IMR-90 (cell line): ENCODE data around the gene EIF5A. TPM values are rescaled to one million over a fixed set of nuclear protein-coding genes. Genes with fewer than 3 reads are reported as not detected.

Experiments used
- ATAC-seq: fragments of 200-7000 bp; cut with Tn5 transposase; 2 replicates; pipeline ENCODE4 v1.9.1; 2020; ENCODE audit warnings: low read depth, mild to moderate bottlenecking, moderate library complexity
- BruUV-seq: library from RNA; stranded (reverse); fragments of 400-500 nt; replicated peaks from 2 replicates; lab custom pipeline; 2021; lab: Mats Ljungman, UMichigan
- CTCF ChIA-PET: fragments of 300-600 bp; formaldehyde crosslinking; extraction: SDS; loops from one replicate; lab custom pipeline; 2021; ENCODE audit warnings: antibody characterized with exemption; lab: Yijun Ruan, JAX
- POLR2A ChIA-PET: fragments of 300-600 bp; sonication (Branson Sonifier 250); formaldehyde crosslinking; loops from one replicate; lab custom pipeline; 2022; ENCODE audit warnings: antibody characterized with exemption; ENCODE audit not compliant: unreplicated experiment; lab: Charles Lee
- DNase-seq: peaks from one replicate; pipeline ENCODE4 v3.0.0; 2013
- H2AFZ ChIP-seq: replicated peaks from 2 replicates; pipeline ENCODE3; 2013; ENCODE audit warnings: low read length, mild to moderate bottlenecking; ENCODE audit not compliant: poor library complexity
- H2AK5ac ChIP-seq: 2 replicates; pipeline ENCODE4 v1.6.1; 2013; ENCODE audit warnings: low read depth, low read length, inconsistent platforms
- H2AK9ac ChIP-seq: replicated peaks from 2 replicates; pipeline ENCODE3; 2013; ENCODE audit warnings: mild to moderate bottlenecking, low read depth, low read length, moderate library complexity; ENCODE audit not compliant: poor library complexity
- H2BK120ac ChIP-seq: 2 replicates; pipeline ENCODE4 v1.6.1; 2013; ENCODE audit warnings: low read depth, low read length, inconsistent platforms
- H2BK15ac ChIP-seq: 3 replicates; pipeline ENCODE4 v1.6.1; 2013; ENCODE audit warnings: low read depth, low read length, inconsistent platforms
- H2BK20ac ChIP-seq: 2 replicates; pipeline ENCODE4 v1.6.1; 2013; ENCODE audit warnings: low read depth, mild to moderate bottlenecking, inconsistent platforms, low read length, moderate library complexity
- H2BK5ac ChIP-seq: 2 replicates; pipeline ENCODE4 v1.6.1; 2013; ENCODE audit warnings: mild to moderate bottlenecking, low read depth, low read length, inconsistent platforms; ENCODE audit not compliant: poor library complexity, severe bottlenecking
- H3K14ac ChIP-seq: replicated peaks from 2 replicates; pipeline ENCODE4 v1.6.1; 2013; ENCODE audit warnings: low read depth, low read length, inconsistent platforms
- H3K18ac ChIP-seq: 2 replicates; pipeline ENCODE4 v1.6.1; 2013; ENCODE audit warnings: low read depth, low read length, control low read depth
- H3K23ac ChIP-seq: 2 replicates; pipeline ENCODE4 v1.6.1; 2013; ENCODE audit warnings: low read depth, low read length, inconsistent platforms
- H3K27ac ChIP-seq: 2 replicates; pipeline ENCODE4 v1.5.1; 2013; ENCODE audit warnings: mild to moderate bottlenecking, control low read depth, low read length; ENCODE audit not compliant: insufficient read depth
- H3K27me3 ChIP-seq: 2 replicates; pipeline ENCODE4 v1.6.1; 2013; ENCODE audit warnings: low read length; ENCODE audit not compliant: control insufficient read depth, insufficient read depth
- H3K36me3 ChIP-seq: 2 replicates; pipeline ENCODE4 v1.6.1; 2013; ENCODE audit warnings: low read length, mixed read lengths; ENCODE audit not compliant: control insufficient read depth, insufficient read depth
- H3K4ac ChIP-seq: 2 replicates; pipeline ENCODE4 v1.6.1; 2013; ENCODE audit warnings: low read depth, low read length, inconsistent platforms
- H3K4me1 ChIP-seq: 2 replicates; pipeline ENCODE4 v1.6.1; 2013; ENCODE audit warnings: low read length, mixed read lengths; ENCODE audit not compliant: control insufficient read depth, insufficient read depth
- H3K4me2 ChIP-seq: 2 replicates; pipeline ENCODE4 v1.6.1; 2013; ENCODE audit warnings: low read depth, mild to moderate bottlenecking, control low read depth, low read length, moderate library complexity
- H3K4me3 ChIP-seq: 2 replicates; pipeline ENCODE4 v1.5.1; 2013; ENCODE audit warnings: low read depth, mild to moderate bottlenecking, control low read depth, low read length, moderate library complexity; ENCODE audit not compliant: insufficient read depth
- H3K56ac ChIP-seq: 2 replicates; pipeline ENCODE4 v1.6.1; 2013; ENCODE audit warnings: low read length, inconsistent platforms; ENCODE audit not compliant: insufficient read depth; ENCODE audit errors: extremely low read depth
- H3K79me1 ChIP-seq, 2 experiments: 2 replicates each; pipeline ENCODE4 v1.6.1; 2013; ENCODE audit warnings: low read length in 2 of 2, inconsistent platforms in 1 of 2, low read depth in 1 of 2
- H3K9ac ChIP-seq: 2 replicates; pipeline ENCODE4 v1.6.1; 2013; ENCODE audit warnings: low read depth, low read length, control low read depth
- H3K9me1 ChIP-seq: 2 replicates; pipeline ENCODE4 v1.6.1; 2013; ENCODE audit warnings: low read length, inconsistent platforms; ENCODE audit not compliant: insufficient read depth
- H3K9me3 ChIP-seq: 2 replicates; pipeline ENCODE4 v1.6.1; 2013; ENCODE audit warnings: low read length; ENCODE audit not compliant: control insufficient read depth, insufficient read depth
- H4K20me1 ChIP-seq: 2 replicates; pipeline ENCODE4 v1.6.1; 2013; ENCODE audit warnings: low read length, inconsistent platforms; ENCODE audit not compliant: insufficient read depth
- H4K5ac ChIP-seq: 2 replicates; pipeline ENCODE4 v1.6.1; 2013; ENCODE audit warnings: mild to moderate bottlenecking, low read depth, low read length, control low read depth
- H4K8ac ChIP-seq, 2 experiments: 2 replicates each; pipeline ENCODE4 v1.6.1; 2013; ENCODE audit warnings: low read depth in 2 of 2, low read length in 2 of 2, control low read depth in 1 of 2, inconsistent platforms in 1 of 2
- H4K91ac ChIP-seq: 2 replicates; pipeline ENCODE4 v1.6.1; 2013; ENCODE audit warnings: low read depth, low read length, inconsistent platforms; ENCODE audit not compliant: insufficient read depth
- CEBPB ChIP-seq: IDR thresholded peaks from 2 replicates; pipeline ENCODE4 v1.6.1; 2012; ENCODE audit warnings: low read depth, low read length, improper control_type of control experiment
- FOS ChIP-seq: fragments of 150-350 bp; IDR thresholded peaks from 2 replicates; pipeline ENCODE4 v1.6.1; 2016; ENCODE audit warnings: low read depth, low read length
- MXI1 ChIP-seq: IDR thresholded peaks from 2 replicates; pipeline ENCODE4 v1.6.1; 2012; ENCODE audit warnings: low read depth, mild to moderate bottlenecking, low read length, moderate library complexity, borderline replicate concordance
- NFE2L2 ChIP-seq: fragments of 150-350 bp; IDR thresholded peaks from 2 replicates; pipeline ENCODE4 v1.6.1; 2016; ENCODE audit warnings: low read depth, mild to moderate bottlenecking, low read length
- RAD21 ChIP-seq: IDR thresholded peaks from 2 replicates; pipeline ENCODE4 v1.6.1; 2012; ENCODE audit warnings: low read length, improper control_type of control experiment
- RFX5 ChIP-seq: IDR thresholded peaks from 2 replicates; pipeline ENCODE4 v1.8.0; 2012; ENCODE audit warnings: low read depth, mild to moderate bottlenecking, low read length, moderate library complexity
- SMC3 ChIP-seq: fragments of 150-350 bp; IDR thresholded peaks from 2 replicates; pipeline ENCODE4 v1.6.1; 2016; ENCODE audit warnings: low read depth, mild to moderate bottlenecking, antibody characterized with exemption, low read length, moderate library complexity
- WGBS, 2 experiments: methylation state at CpG; one replicate each; pipeline versions ENCODE4 v1.1.5 to v1.1.7; 2013; ENCODE audit warnings: missing lambda C conversion rate in 2 of 2; ENCODE audit not compliant: insufficient read length in 1 of 2; ENCODE audit errors: extremely low coverage in 2 of 2; 5-methylcytosine and 5-hydroxymethylcytosine counted together
- dilution Hi-C: fragments of 300-500 bp; cut with HindIII; formaldehyde crosslinking; loops from one replicate; pipeline ENCODE4 v1.14.3; 2018; ENCODE audit warnings: low sequenced_read_pairs; ENCODE audit not compliant: unreplicated experiment
- in situ Hi-C: fragments of 300-500 bp; cut with MboI; formaldehyde crosslinking; loops from 3 replicates; pipeline ENCODE4 v1.14.3; 2019; ENCODE audit warnings: low sequenced_read_pairs, inconsistent platforms, mixed read lengths
- intact Hi-C: fragments of 100-400 bp; cut with micrococcal nuclease; formaldehyde crosslinking; loops from 2 replicates; pipeline ENCODE4 v1.10.0; 2022
- polyA plus RNA-seq, 3 experiments: library from polyadenylated mRNA; depleted of rRNA; stranded (reverse); fragments of >200 nt; gene quantifications; 2 replicates each; pipeline ENCODE4 v1.2.3, GENCODE V29; 2012; ENCODE audit warnings: low replicate concordance in 1 of 3
- total RNA-seq: library from RNA; depleted of rRNA; stranded (reverse); fragments of >200 nt; gene quantifications from 2 replicates; pipeline ENCODE4 v1.2.3, GENCODE V29; 2012
- TF ChIP-seq, protein P1 (sequence below): fragments of 150-350 bp; IDR thresholded peaks from 2 replicates; pipeline ENCODE4 v1.6.1; 2016; ENCODE audit warnings: low read depth, mild to moderate bottlenecking, low read length, moderate library complexity, borderline replicate concordance
- TF ChIP-seq, protein P2 (sequence below): conservative IDR thresholded peaks from 2 replicates; pipeline ENCODE4 v1.5.1; 2012; ENCODE audit warnings: mild to moderate bottlenecking, low read depth, low read length, improper control_type of control experiment
- TF ChIP-seq, protein P3 (sequence below): fragments of 150-350 bp; IDR thresholded peaks from 2 replicates; pipeline ENCODE4 v1.6.1; 2017; ENCODE audit warnings: mild to moderate bottlenecking, antibody characterized with exemption, low read length, low read depth

EIF5A gene
- total and polyA plus RNA-seq, 2 of the 4 experiments (the other 2 are of a cell fraction): 782 to 883 TPM

DNA sequence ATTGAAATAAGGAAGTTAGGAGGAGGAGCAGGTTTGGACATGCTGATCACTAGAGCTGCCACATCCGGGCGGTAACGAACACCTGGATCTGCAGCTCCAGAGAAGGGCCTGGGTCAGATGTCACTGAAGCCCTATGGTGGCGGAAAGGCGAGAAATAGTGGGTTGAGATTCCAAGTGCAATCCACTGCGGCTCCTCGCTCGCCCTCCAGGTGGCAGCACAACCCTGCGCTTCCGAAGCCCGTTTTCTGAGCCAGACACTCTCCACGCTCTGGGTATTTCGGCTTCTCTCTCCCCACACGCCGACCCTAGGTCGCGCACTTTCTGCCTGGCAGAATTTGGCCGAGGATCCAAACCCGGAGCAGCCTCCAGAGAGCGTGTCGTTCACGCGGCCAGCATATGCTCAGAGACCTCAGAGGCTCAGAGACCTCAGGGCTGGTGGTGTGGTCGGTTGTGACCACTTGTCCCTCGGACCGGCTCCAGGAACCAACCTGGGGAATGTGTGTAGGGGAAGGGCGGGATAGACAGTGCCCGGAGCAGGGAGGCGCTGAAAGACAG, 26.8 kb upstream of the EIF5A start (continued):
- TF ChIP-seq, protein P1, sequence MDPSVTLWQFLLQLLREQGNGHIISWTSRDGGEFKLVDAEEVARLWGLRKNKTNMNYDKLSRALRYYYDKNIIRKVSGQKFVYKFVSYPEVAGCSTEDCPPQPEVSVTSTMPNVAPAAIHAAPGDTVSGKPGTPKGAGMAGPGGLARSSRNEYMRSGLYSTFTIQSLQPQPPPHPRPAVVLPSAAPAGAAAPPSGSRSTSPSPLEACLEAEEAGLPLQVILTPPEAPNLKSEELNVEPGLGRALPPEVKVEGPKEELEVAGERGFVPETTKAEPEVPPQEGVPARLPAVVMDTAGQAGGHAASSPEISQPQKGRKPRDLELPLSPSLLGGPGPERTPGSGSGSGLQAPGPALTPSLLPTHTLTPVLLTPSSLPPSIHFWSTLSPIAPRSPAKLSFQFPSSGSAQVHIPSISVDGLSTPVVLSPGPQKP: no peak

DNA sequence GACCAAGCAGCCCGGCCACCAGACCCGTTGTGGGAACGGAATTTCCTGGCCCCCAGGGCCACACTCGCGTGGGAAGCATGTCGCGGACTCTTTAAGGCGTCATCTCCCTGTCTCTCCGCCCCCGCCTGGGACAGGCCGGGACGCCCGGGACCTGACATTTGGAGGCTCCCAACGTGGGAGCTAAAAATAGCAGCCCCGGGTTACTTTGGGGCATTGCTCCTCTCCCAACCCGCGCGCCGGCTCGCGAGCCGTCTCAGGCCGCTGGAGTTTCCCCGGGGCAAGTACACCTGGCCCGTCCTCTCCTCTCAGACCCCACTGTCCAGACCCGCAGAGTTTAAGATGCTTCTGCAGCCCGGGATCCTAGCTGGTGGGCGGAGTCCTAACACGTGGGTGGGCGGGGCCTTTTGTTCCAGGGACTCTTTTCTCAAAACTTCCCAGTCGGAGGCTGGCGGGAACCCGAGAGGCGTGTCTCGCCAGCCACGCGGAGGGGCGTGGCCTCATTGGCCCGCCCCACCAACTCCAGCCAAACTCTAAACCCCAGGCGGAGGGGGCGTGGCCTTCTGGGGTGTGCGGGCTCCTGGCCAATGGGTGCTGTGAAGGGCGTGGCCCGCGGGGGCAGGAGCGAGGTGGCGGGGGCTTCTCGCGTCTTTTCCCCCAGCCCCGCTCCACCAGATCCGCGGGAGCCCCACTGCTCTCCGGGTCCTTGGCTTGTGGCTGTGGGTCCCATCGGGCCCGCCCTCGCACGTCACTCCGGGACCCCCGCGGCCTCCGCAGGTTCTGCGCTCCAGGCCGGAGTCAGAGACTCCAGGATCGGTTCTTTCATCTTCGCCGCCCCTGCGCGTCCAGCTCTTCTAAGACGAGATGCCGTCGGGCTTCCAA, 26.1 kb upstream of the EIF5A start, which contains the start of gene SLC2A4:
Gene SLC2A4 (plus strand): TSS at position 645 of the 879 bp plus-strand sequence. CDS start 217 bp downstream, at position 862.
- H3K4me3 ChIP-seq: peak within 1 kb of the TSS; percentile 33
- ChIA-PET POLR2A (no interaction called here), CTCF (interaction anchor here (2.7 kb wide), 1 partner anchor 15 kb away, joined by 17 read pairs; no protein-coding TSS in a partner anchor)
- no peak within 1 kb of the TSS for H2BK5ac ChIP-seq
- no peaks in the 10 kb centered on the region for H4K20me1 ChIP-seq
- H2AK9ac ChIP-seq: peak within 1 kb of the TSS; percentile 79
- H2BK120ac ChIP-seq: no peak within 1 kb of the TSS
- no peak within 1 kb of the TSS for H3K4ac ChIP-seq
- H3K56ac ChIP-seq: no peak within 1 kb of the TSS
- H3K4me2 ChIP-seq: peak within 1 kb of the TSS; percentile 81
- no peaks in the 10 kb centered on the region for H3K9me3 ChIP-seq
- no peaks in the 10 kb centered on the region for H3K79me1 ChIP-seq
- in situ Hi-C loops: no loop called here
- no peak within 1 kb of the TSS for H3K9ac ChIP-seq
- H4K91ac ChIP-seq: no peak within 1 kb of the TSS
- dilution Hi-C loops: no loop called here
- no TSS peak for BruUV-seq
- H2AK5ac ChIP-seq: no peak within 1 kb of the TSS
- H3K14ac ChIP-seq: no peak within 1 kb of the TSS
- no peak within 1 kb of the TSS for H3K18ac ChIP-seq
- peaks cover 28% of the 10 kb centered on the region; the same call in 1 of the 2 replicates for H3K27me3 ChIP-seq
- ATAC-seq: peak; percentile 94
- no peak within 1 kb of the TSS for H4K8ac ChIP-seq
- H3K9me1 ChIP-seq: no peaks in the 10 kb centered on the region
- H3K4me1 ChIP-seq: peaks cover 2% of the 10 kb centered on the region; the same call in 1 of the 2 replicates
- DNase-seq: peak; percentile 90
- no peak within 1 kb of the TSS for H3K23ac ChIP-seq
- H2AFZ ChIP-seq: peak within 1 kb of the TSS; percentile 91
- intact Hi-C loops: loop anchor here (2.0 kb wide), 1 partner anchor 307 kb away; no protein-coding TSS in a partner anchor
- H3K36me3 ChIP-seq: no peaks in the 10 kb centered on the region
- WGBS, 2 experiments: 0% methylated on average over 30 of the region's 71 CpGs; no CpG with 5 or more reads in 1 of the 2 experiments
- H4K5ac ChIP-seq: no peak within 1 kb of the TSS
- no peak within 1 kb of the TSS for H2BK20ac ChIP-seq
- H2BK15ac ChIP-seq: no peak within 1 kb of the TSS
- no peak within 1 kb of the TSS for H3K27ac ChIP-seq
- TF ChIP-seq FOS (no peak), SMC3 (no peak), RFX5 (no peak), NFE2L2 (no peak), RAD21 (no peak), MXI1 (peak; percentile 99), CEBPB (no peak)
- TF ChIP-seq, protein P2, sequence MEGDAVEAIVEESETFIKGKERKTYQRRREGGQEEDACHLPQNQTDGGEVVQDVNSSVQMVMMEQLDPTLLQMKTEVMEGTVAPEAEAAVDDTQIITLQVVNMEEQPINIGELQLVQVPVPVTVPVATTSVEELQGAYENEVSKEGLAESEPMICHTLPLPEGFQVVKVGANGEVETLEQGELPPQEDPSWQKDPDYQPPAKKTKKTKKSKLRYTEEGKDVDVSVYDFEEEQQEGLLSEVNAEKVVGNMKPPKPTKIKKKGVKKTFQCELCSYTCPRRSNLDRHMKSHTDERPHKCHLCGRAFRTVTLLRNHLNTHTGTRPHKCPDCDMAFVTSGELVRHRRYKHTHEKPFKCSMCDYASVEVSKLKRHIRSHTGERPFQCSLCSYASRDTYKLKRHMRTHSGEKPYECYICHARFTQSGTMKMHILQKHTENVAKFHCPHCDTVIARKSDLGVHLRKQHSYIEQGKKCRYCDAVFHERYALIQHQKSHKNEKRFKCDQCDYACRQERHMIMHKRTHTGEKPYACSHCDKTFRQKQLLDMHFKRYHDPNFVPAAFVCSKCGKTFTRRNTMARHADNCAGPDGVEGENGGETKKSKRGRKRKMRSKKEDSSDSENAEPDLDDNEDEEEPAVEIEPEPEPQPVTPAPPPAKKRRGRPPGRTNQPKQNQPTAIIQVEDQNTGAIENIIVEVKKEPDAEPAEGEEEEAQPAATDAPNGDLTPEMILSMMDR: no peak
- TF ChIP-seq, protein P3, sequence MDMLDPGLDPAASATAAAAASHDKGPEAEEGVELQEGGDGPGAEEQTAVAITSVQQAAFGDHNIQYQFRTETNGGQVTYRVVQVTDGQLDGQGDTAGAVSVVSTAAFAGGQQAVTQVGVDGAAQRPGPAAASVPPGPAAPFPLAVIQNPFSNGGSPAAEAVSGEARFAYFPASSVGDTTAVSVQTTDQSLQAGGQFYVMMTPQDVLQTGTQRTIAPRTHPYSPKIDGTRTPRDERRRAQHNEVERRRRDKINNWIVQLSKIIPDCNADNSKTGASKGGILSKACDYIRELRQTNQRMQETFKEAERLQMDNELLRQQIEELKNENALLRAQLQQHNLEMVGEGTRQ: no peak; the same call in 1 of the 2 replicates
